Esophagus muscularis mucosa (tissue), 4 donors: ENCODE results near the gene PIH1D1. TPM values are rescaled to one million over a fixed set of nuclear protein-coding genes. Genes with fewer than 3 reads are reported as not detected.

Experiments used
- DNase-seq: peaks from one replicate; pipeline ENCODE4 v3.0.0-alpha.2; 2017; ENCODE audit errors: extremely low spot score
- H3K27ac ChIP-seq, 4 donors: fragments of 200-600 bp; sonication (generic); replicated peaks in 1 of 4; 1 replicate in 3 of 4; 2 replicates in 1 of 4; pipeline ENCODE4 v1.5.1; 2016 to 2019; ENCODE audit warnings: mild to moderate bottlenecking in 1 of 4
- H3K27me3 ChIP-seq, 4 donors: fragments of 200-600 bp; sonication (generic); one replicate each; pipeline versions ENCODE4 v1.5.1 to v1.6.0; 2016 to 2019
- H3K36me3 ChIP-seq, 4 donors: fragments of 200-600 bp; sonication (generic); one replicate each; pipeline ENCODE4 v1.5.1; 2016 to 2019
- H3K4me1 ChIP-seq, 4 donors: fragments of 200-600 bp; sonication (generic); one replicate each; pipeline ENCODE4 v1.5.1; 2016 to 2019
- H3K4me3 ChIP-seq, 4 donors: fragments of 200-600 bp; sonication (generic); 1 replicate in 2 of 4; 2 replicates in 2 of 4; pipeline ENCODE4 v1.5.1; 2016 to 2019; ENCODE audit warnings: mild to moderate bottlenecking in 4 of 4, moderate library complexity in 1 of 4
- H3K9me3 ChIP-seq, 4 donors: fragments of 200-600 bp; sonication (generic); 1 replicate in 3 of 4; 2 replicates in 1 of 4; pipeline ENCODE4 v1.5.1; 2016 to 2019
- EP300 ChIP-seq: sonication (generic); formaldehyde crosslinking; IDR thresholded peaks from one replicate; pipeline ENCODE4 v1.6.1; 2017; ENCODE audit warnings: antibody characterized with exemption
- POLR2A ChIP-seq: fragments of 450-650 bp; IDR thresholded peaks from one replicate; pipeline ENCODE4 v1.6.1; 2017; ENCODE audit warnings: antibody characterized with exemption, moderate library complexity, mild to moderate bottlenecking, low read depth
- POLR2AphosphoS5 ChIP-seq, 2 donors: sonication (generic); formaldehyde crosslinking; IDR thresholded peaks; one replicate each; pipeline ENCODE4 v1.6.1; 2017; ENCODE audit warnings: antibody characterized with exemption in 2 of 2
- whole genome bisulfite sequencing: methylation state at CpG from one replicate; pipeline ENCODE4 v1.1.5; 2018; 5-methylcytosine and 5-hydroxymethylcytosine counted together
- intact Hi-C: fragments of 100-400 bp; cut with DNase I; formaldehyde crosslinking; loops from one replicate; pipeline ENCODE4 v1.15.1; 2023
- small RNA-seq, 3 donors: library from RNA; depleted of rRNA; stranded (forward); fragments of <200 nt; gene quantifications; one replicate each; pipeline ENCODE3, GENCODE V24; 2016
- total RNA-seq, 4 donors: library from RNA; depleted of rRNA; stranded (reverse); fragments of >200 nt; gene quantifications; one replicate each; pipeline versions ENCODE4 v1.1.0 to v1.2.1, GENCODE V29; 2016
- TF ChIP-seq, protein P1 (sequence below), 3 experiments: fragments of 200-600 bp in 2 of 3; fragments of 450-650 bp in 1 of 3; sonication (generic) in 2 of 3; IDR thresholded peaks; one replicate each; pipeline ENCODE4 v1.5.1; 2017 to 2019; ENCODE audit warnings: antibody characterized with exemption in 3 of 3, mild to moderate bottlenecking in 2 of 3, moderate library complexity in 1 of 3

Gene PIH1D1
- total RNA-seq, 4 donors from 2014 or later, result 73.6 to 84.0 (median 78.4) TPM

DNA sequence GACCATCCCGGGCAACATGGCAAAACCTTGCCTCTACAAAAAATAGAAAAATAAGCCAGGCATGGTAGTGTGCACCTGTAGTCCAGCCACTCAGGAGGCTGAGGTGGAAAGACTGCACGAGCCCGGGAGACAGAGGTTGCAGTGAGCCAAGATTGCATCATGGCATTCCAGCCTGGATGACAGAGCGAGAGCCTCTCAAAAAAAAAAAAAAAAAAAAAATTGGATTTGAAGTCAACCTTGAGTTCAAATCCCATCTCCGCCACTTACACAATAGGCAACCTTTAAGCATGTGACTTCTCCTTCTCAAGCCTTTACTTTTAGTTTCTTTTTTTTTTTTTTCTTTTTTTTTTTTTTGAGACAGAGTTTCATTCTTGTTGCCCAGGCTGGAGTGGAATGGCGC is 51.6 kb downstream of the PIH1D1 start:
- intact Hi-C loops, result no loop called here
- DNase-seq, result no peak
- H3K4me1 ChIP-seq, result no peaks in the 10 kb centered on the region
- H3K9me3 ChIP-seq, result no peaks in the 10 kb centered on the region
- WGBS, result 88% methylated on average over 6 of the region's 6 CpGs
- TF ChIP-seq, protein P1, sequence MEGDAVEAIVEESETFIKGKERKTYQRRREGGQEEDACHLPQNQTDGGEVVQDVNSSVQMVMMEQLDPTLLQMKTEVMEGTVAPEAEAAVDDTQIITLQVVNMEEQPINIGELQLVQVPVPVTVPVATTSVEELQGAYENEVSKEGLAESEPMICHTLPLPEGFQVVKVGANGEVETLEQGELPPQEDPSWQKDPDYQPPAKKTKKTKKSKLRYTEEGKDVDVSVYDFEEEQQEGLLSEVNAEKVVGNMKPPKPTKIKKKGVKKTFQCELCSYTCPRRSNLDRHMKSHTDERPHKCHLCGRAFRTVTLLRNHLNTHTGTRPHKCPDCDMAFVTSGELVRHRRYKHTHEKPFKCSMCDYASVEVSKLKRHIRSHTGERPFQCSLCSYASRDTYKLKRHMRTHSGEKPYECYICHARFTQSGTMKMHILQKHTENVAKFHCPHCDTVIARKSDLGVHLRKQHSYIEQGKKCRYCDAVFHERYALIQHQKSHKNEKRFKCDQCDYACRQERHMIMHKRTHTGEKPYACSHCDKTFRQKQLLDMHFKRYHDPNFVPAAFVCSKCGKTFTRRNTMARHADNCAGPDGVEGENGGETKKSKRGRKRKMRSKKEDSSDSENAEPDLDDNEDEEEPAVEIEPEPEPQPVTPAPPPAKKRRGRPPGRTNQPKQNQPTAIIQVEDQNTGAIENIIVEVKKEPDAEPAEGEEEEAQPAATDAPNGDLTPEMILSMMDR (IDR thresholded peaks at IDR 0.05), result no peak
- no peak for TF ChIP-seq POLR2A
- TF ChIP-seq EP300, result no peak
- TF ChIP-seq POLR2AphosphoS5 (IDR thresholded peaks at IDR 0.05), result no peak
- H3K4me3 ChIP-seq, result no peak overlapping the region
- no peak overlapping the region for H3K27ac ChIP-seq
- no peaks in the 10 kb centered on the region for H3K36me3 ChIP-seq
- H3K27me3 ChIP-seq, result peaks cover 0 to 33% (median 0%) of the 10 kb centered on the region in 4 donors

DNA sequence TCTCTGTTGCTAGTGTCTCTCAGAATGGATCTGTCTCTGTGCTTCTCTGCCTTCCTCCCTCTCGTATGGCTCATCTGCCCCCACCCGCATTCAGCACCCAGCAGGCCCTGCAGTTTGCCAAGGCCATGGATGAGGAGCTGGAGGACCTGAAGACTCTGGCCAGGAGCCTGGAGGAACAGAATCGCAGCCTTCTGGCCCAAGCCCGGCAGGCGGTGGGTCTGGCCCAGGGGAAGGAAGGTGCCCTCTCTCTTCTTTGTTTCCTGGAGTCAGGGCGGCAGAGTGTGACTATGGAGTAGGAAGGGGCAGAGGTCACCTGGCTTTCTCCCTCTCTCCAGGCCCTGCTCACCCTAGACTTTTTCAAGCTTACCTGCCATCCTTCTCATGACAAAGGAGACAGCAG is 52.7 kb downstream of the PIH1D1 start:
- DNase-seq, result no peak
- 84% methylated on average over 6 of the region's 6 CpGs for WGBS
- intact Hi-C loops, result loop anchor here (10.0 kb wide), 1 partner anchor 166 kb away; no protein-coding TSS in a partner anchor
- H3K4me3 ChIP-seq, result no peak overlapping the region
- H3K36me3 ChIP-seq, result no peaks in the 10 kb centered on the region
- TF ChIP-seq POLR2AphosphoS5 (IDR thresholded peaks at IDR 0.05) (no peak), EP300 (no peak), POLR2A (no peak)
- TF ChIP-seq, protein P1 (IDR thresholded peaks at IDR 0.05), result no peak
- peaks cover 0 to 44% (median 0%) of the 10 kb centered on the region in 4 donors for H3K27me3 ChIP-seq
- no peaks in the 10 kb centered on the region for H3K9me3 ChIP-seq
- H3K4me1 ChIP-seq, result no peaks in the 10 kb centered on the region
- no peak overlapping the region for H3K27ac ChIP-seq

DNA sequence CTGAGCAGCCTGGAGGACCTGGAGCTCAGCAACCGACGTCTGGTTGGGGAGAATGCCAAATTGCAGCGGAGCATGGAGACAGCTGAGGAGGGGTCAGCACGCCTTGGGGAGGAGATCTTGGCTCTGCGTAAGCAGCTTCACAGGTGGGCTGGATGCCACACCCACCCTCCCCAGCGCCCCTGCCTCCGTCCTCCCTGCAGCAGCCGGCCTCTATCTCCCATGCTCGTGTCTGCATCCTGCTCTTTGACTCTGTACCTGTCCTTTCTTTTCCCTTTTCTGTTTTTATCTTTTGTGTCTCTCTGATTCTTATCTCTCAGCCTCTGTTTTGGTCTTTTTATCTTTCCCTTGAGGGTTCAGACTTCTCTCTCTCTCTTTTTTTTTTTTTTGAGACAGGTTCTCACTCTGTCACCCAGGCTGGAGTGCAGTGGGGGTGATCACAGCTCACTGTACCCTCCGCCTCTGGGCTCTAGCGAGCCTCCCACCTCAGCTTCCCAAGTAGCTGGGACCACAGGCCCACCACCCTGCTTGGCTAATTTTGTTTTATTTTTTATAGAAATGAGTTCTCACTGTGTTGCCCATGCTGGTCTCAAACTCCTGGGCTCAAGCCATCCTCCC is 53.5 kb downstream of the PIH1D1 start:
- WGBS, result 77% methylated on average over 8 of the region's 11 CpGs
- DNase-seq, result no peak
- intact Hi-C loops, result loop anchor here (10.0 kb wide), 1 partner anchor 167 kb away; no protein-coding TSS in a partner anchor

DNA sequence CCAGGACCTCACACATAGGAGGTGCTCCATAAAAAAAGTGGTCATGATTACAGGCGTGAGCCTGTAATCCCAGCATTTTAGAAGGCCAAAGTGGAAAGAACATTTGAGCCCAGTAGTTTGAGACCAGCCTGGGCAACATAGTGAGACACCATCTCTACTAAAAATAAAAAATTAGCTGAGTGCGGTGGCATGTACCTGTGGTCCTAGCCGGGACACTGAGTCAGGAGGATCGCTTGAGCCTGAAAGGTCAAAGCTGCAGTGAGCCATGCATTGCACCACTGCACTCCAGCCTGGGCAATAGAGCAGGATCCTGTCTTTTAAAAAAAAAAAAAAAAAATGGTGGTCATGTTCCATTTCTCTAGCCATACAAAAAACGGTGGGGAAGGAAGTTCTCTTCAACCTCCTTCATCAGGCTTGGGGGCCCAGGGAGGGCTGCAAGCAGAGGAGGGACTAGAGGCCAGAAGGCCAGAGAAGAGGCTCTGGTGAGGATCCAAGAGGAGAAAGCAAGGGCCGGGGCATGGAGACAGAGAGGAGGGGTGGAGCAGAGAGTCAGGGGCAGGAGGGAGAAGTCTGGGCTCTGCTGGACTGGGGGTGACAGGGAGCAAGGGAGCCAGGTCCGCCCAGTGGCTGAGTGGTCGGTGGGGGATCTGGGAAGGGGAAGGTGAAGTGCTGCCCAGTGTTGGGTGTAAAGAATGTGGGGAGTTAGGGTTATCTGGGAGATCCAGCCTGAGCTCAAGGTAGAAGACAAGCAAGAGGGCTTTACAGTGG is 54.7 kb downstream of the PIH1D1 start:
- TF ChIP-seq POLR2AphosphoS5 (IDR thresholded peaks at IDR 0.05) (no peak), POLR2A (no peak), EP300 (no peak)
- TF ChIP-seq, protein P1 (IDR thresholded peaks at IDR 0.05), result no peak
- intact Hi-C loops, result loop anchor here (10.0 kb wide), 1 partner anchor 168 kb away; no protein-coding TSS in a partner anchor
- Histone ChIP-seq H3K27ac (no peak overlapping the region), H3K27me3 (peaks cover 0 to 59% (median 0%) of the 10 kb centered on the region in 4 donors), H3K9me3 (no peaks in the 10 kb centered on the region), H3K4me1 (peaks cover 0 to 2% (median 0%) of the 10 kb centered on the region in 4 donors), H3K36me3 (no peaks in the 10 kb centered on the region), H3K4me3 (no peak overlapping the region)
- DNase-seq, result no peak
- 82% methylated on average over 8 of the region's 8 CpGs for WGBS

More for the DNA sequence above, 53.5 kb downstream of the PIH1D1 start:
- Histone ChIP-seq H3K4me1 (no peaks in the 10 kb centered on the region), H3K9me3 (no peaks in the 10 kb centered on the region), H3K27ac (no peak overlapping the region), H3K27me3 (peaks cover 0 to 52% (median 0%) of the 10 kb centered on the region in 4 donors), H3K36me3 (no peaks in the 10 kb centered on the region), H3K4me3 (no peak overlapping the region)
- no peak for TF ChIP-seq POLR2AphosphoS5 (IDR thresholded peaks at IDR 0.05)
- no peak for TF ChIP-seq POLR2A
- TF ChIP-seq, protein P1 (IDR thresholded peaks at IDR 0.05), result no peak
- TF ChIP-seq EP300, result no peak

Small RNA genes lying within 50 kb of the gene (small RNA-seq; reads per million reads assigned to genes)
- 24.0 to 33.0 (median 28.4) reads per million in 3 donors for gene MIR150
- gene SNORD32A, result 0 reads per million in 3 donors
- gene SNORD33, result 0 reads per million in 3 donors
- gene SNORD34, result 0 reads per million in 3 donors
- 0 reads per million in 3 donors for gene SNORD35A
- 0 reads per million in 3 donors for gene SNORD35B

Other genes with a start within 250 kb of the PIH1D1 start
- 1 to 10 TPM in 3 of 4 donors, under 1 TPM in 1; 0.83 to 4.1 (median 2.5) TPM for gene SLC6A16, start 126.6 kb downstream of the PIH1D1 start, total RNA-seq
- 10 to 100 TPM in 2 of 4 donors, 1 to 10 TPM in 2; 8.0 to 22.4 (median 11.6) TPM for gene CD37, start 116.4 kb downstream of the PIH1D1 start, total RNA-seq
- 10 to 100 TPM; 40.7 to 73.2 (median 60.5) TPM for gene TEAD2, start 89.4 kb downstream of the PIH1D1 start, total RNA-seq
- gene DKKL1, start 87.9 kb downstream of the PIH1D1 start, total RNA-seq, result under 1 TPM in 3 of 4 donors, not detected in 1; 0.40 to 0.83 (median 0.83) TPM
- gene KASH5, start 63.6 kb downstream of the PIH1D1 start, total RNA-seq, result not detected
- not detected for gene PTH2, start 28.4 kb downstream of the PIH1D1 start, total RNA-seq
- not detected for gene GFY, start 26.4 kb downstream of the PIH1D1 start, total RNA-seq
- gene SLC17A7, start 10.3 kb downstream of the PIH1D1 start, total RNA-seq, result 1 to 10 TPM in 2 of 4 donors, under 1 TPM in 2; 0.83 to 5.2 (median 1.3) TPM
- gene ALDH16A1, start 1.4 kb upstream of the PIH1D1 start, total RNA-seq, result 10 to 100 TPM; 22.1 to 29.1 (median 26.2) TPM
- gene FLT3LG, start 22.4 kb upstream of the PIH1D1 start, total RNA-seq, result 10 to 100 TPM in 2 of 4 donors, 1 to 10 TPM in 2; 5.5 to 11.5 (median 10.4) TPM
- gene RPL13A, start 35.8 kb upstream of the PIH1D1 start, total RNA-seq, result 1,000 to 10,000 TPM; 1,843 to 3,096 (median 2,688) TPM
- gene RPS11, start 44.6 kb upstream of the PIH1D1 start, total RNA-seq, result 1,000 to 10,000 TPM; 1,719 to 5,089 (median 3,692) TPM
- 100 to 1,000 TPM; 108 to 234 (median 170) TPM for gene FCGRT, start 60.8 kb upstream of the PIH1D1 start, total RNA-seq
- 10 to 100 TPM in 3 of 4 donors, 1 to 10 TPM in 1; 9.8 to 22.4 (median 18.0) TPM for gene RCN3, start 76.2 kb upstream of the PIH1D1 start, total RNA-seq
- gene NOSIP, start 128.7 kb upstream of the PIH1D1 start, total RNA-seq, result 10 to 100 TPM; 51.0 to 71.6 (median 59.2) TPM
- gene PRRG2, start 129.5 kb upstream of the PIH1D1 start, total RNA-seq, result 1 to 10 TPM in 2 of 4 donors, under 1 TPM in 1, not detected in 1; 0.17 to 2.5 (median 1.6) TPM
- gene PRR12, start 139.4 kb upstream of the PIH1D1 start, total RNA-seq, result 10 to 100 TPM in 3 of 4 donors, 1 to 10 TPM in 1; 9.4 to 29.1 (median 16.3) TPM
- gene RRAS, start 188.3 kb upstream of the PIH1D1 start, total RNA-seq, result 100 to 1,000 TPM; 134 to 205 (median 187) TPM
- gene SCAF1, start 190.4 kb upstream of the PIH1D1 start, total RNA-seq, result 10 to 100 TPM; 19.2 to 50.9 (median 30.9) TPM
- gene IRF3, start 214.0 kb upstream of the PIH1D1 start, total RNA-seq, result 10 to 100 TPM; 38.8 to 61.7 (median 56.7) TPM
- gene BCL2L12, start 214.1 kb upstream of the PIH1D1 start, total RNA-seq, result 1 to 10 TPM; 4.2 to 9.9 (median 6.0) TPM
- 100 to 1,000 TPM; 102 to 191 (median 144) TPM for gene PRMT1, start 225.5 kb upstream of the PIH1D1 start, total RNA-seq
- gene ADM5, start 237.8 kb upstream of the PIH1D1 start, total RNA-seq, result 1 to 10 TPM in 3 of 4 donors, under 1 TPM in 1; 0.83 to 4.1 (median 2.5) TPM
- 1 to 10 TPM; 2.7 to 6.6 (median 3.9) TPM for gene CPT1C, start 239.3 kb upstream of the PIH1D1 start, total RNA-seq